ENCODE measurements around the gene OTUB2. TPM values are rescaled to one million over a fixed set of nuclear protein-coding genes. Genes with fewer than 3 reads are reported as not detected.

OTUB2 gene
- total and polyA plus RNA-seq, 2 donors (not counting 3 experiments of a cell fraction or from before 2014, with no cell fraction given): 0.70 to 1.6 TPM

- CTCF ChIA-PET: interaction anchor here (1.0 to 2.8 kb wide), 4 partner anchors 10 to 93 kb away, joined by 3 to 19 read pairs (median 8); no protein-coding TSS in a partner anchor
- H3K4me3 ChIP-seq (replicated peaks in 1 of 3; ENCODE audit: insufficient read depth in 1 of 3, low read depth in 1 of 3, low read length in 3 of 3): no peak overlapping the region
- no peak overlapping the region for H2AFZ ChIP-seq (ENCODE audit: low read depth, low read length)
- DNase-seq (ENCODE audit: low read depth, low spot score) (no peak), FAIRE-seq (no peak)
- no TSS peak for BruUV-seq (replicated peaks)
- H3K9me3 ChIP-seq (replicated peaks; ENCODE audit: control insufficient read depth, insufficient read depth, low read length): no peaks in the 10 kb centered on the region
- dilution Hi-C loops (cut with MboI; ENCODE audit: extremely low pct_ligation_motif_present, low sequenced_read_pairs) (no loop called here), intact Hi-C loops (cut with micrococcal nuclease) (no loop called here)
- no peak overlapping the region for H3K27ac ChIP-seq (ENCODE audit: insufficient read depth, low read depth, low read length)
- POLR2A ChIA-PET: no interaction called here
- TF ChIP-seq GATA2 (IDR thresholded peaks at IDR 0.05; ENCODE audit: insufficient read depth, insufficient read length, low read depth, low read length): no peak
- TF ChIP-seq FOS (IDR thresholded peaks at IDR 0.05; ENCODE audit: borderline replicate concordance, insufficient read depth, low read length): no peak
- no peak for TF ChIP-seq MAX (IDR thresholded peaks at IDR 0.05; ENCODE audit: insufficient read depth, insufficient read length)
- no peak for TF ChIP-seq POLR2A (IDR thresholded peaks at IDR 0.05; ENCODE audit: low read depth, low read length)
- no peak for TF ChIP-seq CTCF (IDR thresholded peaks at IDR 0.05; ENCODE audit: extremely low read depth in 1 of 2, insufficient read depth in 1 of 2, low read depth in 1 of 2, low read length in 2 of 2)
- TF ChIP-seq EZH2 (IDR thresholded peaks at IDR 0.05; ENCODE audit: borderline replicate concordance, low read depth, low read length, severe bottlenecking): no peak
- no peak for TF ChIP-seq JUN (IDR thresholded peaks at IDR 0.05; ENCODE audit: borderline replicate concordance, insufficient read depth, insufficient read length, low read depth)
- TF ChIP-seq MYC (IDR thresholded peaks at IDR 0.05; ENCODE audit: low read depth, low read length): no peak
- no peak for TF ChIP-seq POLR2AphosphoS5 (IDR thresholded peaks at IDR 0.05; ENCODE audit: insufficient read depth, low read depth, low read length)
- no peaks in the 10 kb centered on the region for H4K20me1 ChIP-seq (replicated peaks; ENCODE audit: control insufficient read depth, extremely low read depth, insufficient read depth, low read length)
- H3K79me2 ChIP-seq (ENCODE audit: control insufficient read depth, insufficient read depth, low read length): no peaks in the 10 kb centered on the region
- H3K27me3 ChIP-seq (ENCODE audit: control insufficient read depth in 2 of 2, insufficient read depth in 2 of 2, low read length in 2 of 2): no peaks in the 10 kb centered on the region
- no peaks in the 10 kb centered on the region for H3K9me1 ChIP-seq (replicated peaks; ENCODE audit: control insufficient read depth, extremely low read depth, insufficient read depth, low read length)
- no peaks in the 10 kb centered on the region for H3K4me1 ChIP-seq (ENCODE audit: control insufficient read depth, extremely low read depth, insufficient read depth, low read length)
- no peak overlapping the region for H3K4me2 ChIP-seq (ENCODE audit: insufficient read depth, low read length)
- no peak overlapping the region for H3K9ac ChIP-seq (replicated peaks; ENCODE audit: extremely low read depth, insufficient read depth, low read length)
- H3K36me3 ChIP-seq (ENCODE audit: control insufficient read depth in 2 of 2, extremely low read depth in 1 of 2, insufficient read depth in 2 of 2, low read length in 2 of 2): peaks cover 6 to 8% of the 10 kb centered on the region in 2 experiments
Measured at GRCh38 chr14:94043756-94044475, 17.8 kb downstream of the OTUB2 start.
